Trophoblast cell (in vitro differentiated cells and primary cell): ENCODE data around the gene CYP46A1. TPM values are rescaled to one million over a fixed set of nuclear protein-coding genes. Genes with fewer than 3 reads are reported as not detected.

Experiments
- DNase-seq, 2 donors: peaks; one replicate each; pipeline ENCODE4 v3.0.0-alpha.2; 2016
- H2AFZ ChIP-seq: 2 replicates; pipeline ENCODE4 v1.6.1; 2013; ENCODE audit warnings: low read length, moderate library complexity, mild to moderate bottlenecking; ENCODE audit not compliant: insufficient read depth, poor library complexity
- H2AK5ac ChIP-seq: 2 replicates; pipeline ENCODE4 v1.6.1; 2013; ENCODE audit warnings: mild to moderate bottlenecking, low read length
- H2BK120ac ChIP-seq: 2 replicates; pipeline ENCODE4 v1.6.1; 2013; ENCODE audit warnings: low read length, mild to moderate bottlenecking, moderate library complexity; ENCODE audit not compliant: insufficient read depth, poor library complexity
- H2BK12ac ChIP-seq: 2 replicates; pipeline ENCODE4 v1.6.1; 2013; ENCODE audit warnings: mild to moderate bottlenecking, low read length, moderate library complexity
- H2BK5ac ChIP-seq: 2 replicates; pipeline ENCODE4 v1.6.1; 2013; ENCODE audit warnings: low read length, low read depth, moderate library complexity, mild to moderate bottlenecking; ENCODE audit not compliant: poor library complexity
- H3K14ac ChIP-seq: 2 replicates; pipeline ENCODE4 v1.6.1; 2013; ENCODE audit warnings: mild to moderate bottlenecking, low read length
- H3K18ac ChIP-seq: 2 replicates; pipeline ENCODE4 v1.6.1; 2013; ENCODE audit warnings: mild to moderate bottlenecking, low read length
- H3K23ac ChIP-seq: 2 replicates; pipeline ENCODE4 v1.6.1; 2013; ENCODE audit warnings: low read length
- H3K27ac ChIP-seq: 2 replicates; pipeline ENCODE4 v1.5.1; 2013; ENCODE audit warnings: low read depth, mild to moderate bottlenecking, inconsistent platforms, low read length, moderate library complexity
- H3K27me3 ChIP-seq: 2 replicates; pipeline ENCODE4 v1.6.1; 2013; ENCODE audit warnings: inconsistent platforms, mild to moderate bottlenecking, low read length, moderate library complexity; ENCODE audit not compliant: insufficient read depth
- H3K36me3 ChIP-seq, 2 experiments: 1 replicate in 1 of 2; 2 replicates in 1 of 2; pipeline ENCODE4 v1.6.1; 2013; ENCODE audit warnings: low read length in 2 of 2, mild to moderate bottlenecking in 2 of 2, moderate library complexity in 1 of 2; ENCODE audit not compliant: insufficient read depth in 2 of 2, control insufficient read depth in 1 of 2
- H3K4ac ChIP-seq: 2 replicates; pipeline ENCODE4 v1.6.1; 2013; ENCODE audit warnings: low read depth, mild to moderate bottlenecking, low read length, moderate library complexity
- H3K4me1 ChIP-seq, 2 experiments: 1 replicate in 1 of 2; 2 replicates in 1 of 2; pipeline ENCODE4 v1.6.1; 2013; ENCODE audit warnings: low read length in 2 of 2, mild to moderate bottlenecking in 2 of 2, moderate library complexity in 1 of 2; ENCODE audit not compliant: insufficient read depth in 2 of 2, control insufficient read depth in 1 of 2
- H3K4me2 ChIP-seq: 2 replicates; pipeline ENCODE4 v1.6.1; 2013; ENCODE audit warnings: inconsistent platforms, mild to moderate bottlenecking, low read length, moderate library complexity
- H3K4me3 ChIP-seq: 2 replicates; pipeline ENCODE4 v1.5.1; 2013; ENCODE audit warnings: mild to moderate bottlenecking, low read depth, low read length, inconsistent platforms
- H3K79me1 ChIP-seq: one replicate; pipeline ENCODE4 v1.6.1; 2013; ENCODE audit warnings: low read length
- H3K79me2 ChIP-seq: 2 replicates; pipeline ENCODE4 v1.6.1; 2013; ENCODE audit warnings: low read length, mild to moderate bottlenecking; ENCODE audit not compliant: control insufficient read depth, insufficient read depth, poor library complexity
- H3K9ac ChIP-seq: 2 replicates; pipeline ENCODE4 v1.6.1; 2013; ENCODE audit warnings: mild to moderate bottlenecking, low read length
- H3K9me3 ChIP-seq: 2 replicates; pipeline ENCODE4 v1.6.1; 2013; ENCODE audit warnings: low read depth, mild to moderate bottlenecking, control low read depth, inconsistent platforms, low read length; ENCODE audit not compliant: insufficient read depth
- H4K12ac ChIP-seq: 2 replicates; pipeline ENCODE4 v1.6.1; 2013; ENCODE audit warnings: low read depth, mild to moderate bottlenecking, low read length, moderate library complexity
- H4K8ac ChIP-seq: 2 replicates; pipeline ENCODE4 v1.6.1; 2013; ENCODE audit warnings: low read depth, mild to moderate bottlenecking, low read length, moderate library complexity
- H4K91ac ChIP-seq: one replicate; pipeline ENCODE4 v1.6.1; 2013; ENCODE audit warnings: low read depth, mild to moderate bottlenecking, low read length, moderate library complexity
- WGBS: extraction: QIAGEN DNeasy Blood & Tissue Kit; methylation state at CpG from one replicate; pipeline ENCODE4 v1.1.7; 2013; ENCODE audit warnings: missing lambda C conversion rate; ENCODE audit not compliant: insufficient read length, insufficient coverage; ENCODE audit errors: extremely low coverage; 5-methylcytosine and 5-hydroxymethylcytosine counted together
- polyA plus RNA-seq: library from polyadenylated mRNA; stranded (reverse); fragments of 200-250 nt; gene quantifications from 2 replicates; pipeline ENCODE4 v1.2.3, GENCODE V29; 2013

Gene CYP46A1
- 0.35 and 0.41 TPM in 2 replicates for polyA plus RNA-seq

GRCh38 chr14:99683619-99684409 is at the start of gene CYP46A1:
TSS of gene CYP46A1 (plus strand) at chr14:99684298. CDS start at chr14:99684418, 120 bp downstream.
- Histone ChIP-seq H3K9ac (peak within 1 kb of the TSS; percentile 66), H4K91ac (peak within 1 kb of the TSS; percentile 81), H3K27me3 (no peaks in the 10 kb centered on the region), H4K12ac (peak within 1 kb of the TSS; percentile 89), H3K79me1 (peaks cover 3% of the 10 kb centered on the region), H2BK5ac (peak within 1 kb of the TSS; percentile 35), H3K14ac (peak within 1 kb of the TSS; percentile 74), H3K4me1 (peaks cover 6 to 17% of the 10 kb centered on the region in 2 experiments), H2BK12ac (no peak within 1 kb of the TSS), H3K18ac (peak within 1 kb of the TSS; percentile 41), H3K4me2 (peak within 1 kb of the TSS; percentile 96), H4K8ac (peak within 1 kb of the TSS; percentile 94), H2BK120ac (peak within 1 kb of the TSS; percentile 62), H3K4ac (no peak within 1 kb of the TSS), H3K79me2 (no peaks in the 10 kb centered on the region), H2AFZ (peak within 1 kb of the TSS; percentile 93), H2AK5ac (no peak within 1 kb of the TSS), H3K9me3 (peaks cover 5% of the 10 kb centered on the region), H3K4me3 (peak within 1 kb of the TSS; percentile 92), H3K27ac (no peak within 1 kb of the TSS), H3K36me3 (no peaks in the 10 kb centered on the region), H3K23ac (no peak within 1 kb of the TSS)
- DNase-seq = peak; percentile 99 to 100
- WGBS = no CpG with 5 or more reads among the region's 83 CpGs

GRCh38 chr14:99634443-99634842 is 49.7 kb upstream of the CYP46A1 start:
- Histone ChIP-seq H3K14ac (no peak overlapping the region), H4K8ac (no peak overlapping the region), H3K4me2 (no peak overlapping the region), H3K4me1 (no peaks in the 10 kb centered on the region), H3K18ac (no peak overlapping the region), H3K79me2 (no peaks in the 10 kb centered on the region), H3K4me3 (no peak overlapping the region), H4K12ac (no peak overlapping the region), H2BK12ac (no peak overlapping the region), H4K91ac (no peak overlapping the region), H2AFZ (no peak overlapping the region), H3K79me1 (no peaks in the 10 kb centered on the region), H3K4ac (no peak overlapping the region), H3K27ac (no peak overlapping the region), H3K23ac (no peak overlapping the region), H3K9me3 (peaks cover 2% of the 10 kb centered on the region), H3K27me3 (no peaks in the 10 kb centered on the region), H2BK5ac (no peak overlapping the region), H2BK120ac (no peak overlapping the region), H3K36me3 (no peaks in the 10 kb centered on the region), H2AK5ac (no peak overlapping the region), H3K9ac (no peak overlapping the region)
- WGBS = no CpG with 5 or more reads among the region's 10 CpGs
- no peak for DNase-seq

GRCh38 chr14:99635116-99635515 is 49.0 kb upstream of the CYP46A1 start:
- Histone ChIP-seq H3K23ac (no peak overlapping the region), H3K27ac (no peak overlapping the region), H3K9me3 (peaks cover 2% of the 10 kb centered on the region), H2BK120ac (no peak overlapping the region), H3K79me1 (no peaks in the 10 kb centered on the region), H2BK12ac (no peak overlapping the region), H3K18ac (no peak overlapping the region), H3K4ac (no peak overlapping the region), H3K4me1 (no peaks in the 10 kb centered on the region), H3K9ac (no peak overlapping the region), H3K14ac (no peak overlapping the region), H3K27me3 (no peaks in the 10 kb centered on the region), H4K12ac (no peak overlapping the region), H3K4me2 (no peak overlapping the region), H3K79me2 (no peaks in the 10 kb centered on the region), H3K4me3 (no peak overlapping the region), H4K91ac (no peak overlapping the region), H2BK5ac (no peak overlapping the region), H3K36me3 (no peaks in the 10 kb centered on the region), H2AK5ac (no peak overlapping the region), H4K8ac (no peak overlapping the region), H2AFZ (no peak overlapping the region)
- DNase-seq = no peak
- WGBS = no CpG with 5 or more reads among the region's 8 CpGs

GRCh38 chr14:99636487-99636886 is 47.6 kb upstream of the CYP46A1 start:
- no peak overlapping the region for H4K8ac ChIP-seq
- no peak overlapping the region for H3K23ac ChIP-seq
- no peak overlapping the region for H2BK120ac ChIP-seq

More at GRCh38 chr14:99636487-99636886, 47.6 kb upstream of the CYP46A1 start:
- no peaks in the 10 kb centered on the region for H3K27me3 ChIP-seq
- H3K18ac ChIP-seq = no peak overlapping the region
- no peak overlapping the region for H3K9ac ChIP-seq
- no peaks in the 10 kb centered on the region for H3K79me2 ChIP-seq
- H4K91ac ChIP-seq = no peak overlapping the region
- H3K4me2 ChIP-seq = no peak overlapping the region
- no peak overlapping the region for H2AFZ ChIP-seq
- H3K4me1 ChIP-seq = no peaks in the 10 kb centered on the region
- H2BK5ac ChIP-seq = no peak overlapping the region
- no peak overlapping the region for H3K4ac ChIP-seq
- WGBS = no CpG with 5 or more reads among the region's 5 CpGs
- H2AK5ac ChIP-seq = no peak overlapping the region
- no peak overlapping the region for H4K12ac ChIP-seq
- no peaks in the 10 kb centered on the region for H3K79me1 ChIP-seq
- H3K14ac ChIP-seq = no peak overlapping the region
- no peak for DNase-seq
- no peak overlapping the region for H2BK12ac ChIP-seq
- peaks cover 2% of the 10 kb centered on the region for H3K9me3 ChIP-seq
- no peak overlapping the region for H3K27ac ChIP-seq
- H3K4me3 ChIP-seq = no peak overlapping the region
- H3K36me3 ChIP-seq = no peaks in the 10 kb centered on the region
